C4-2B (cell line): ENCODE results near the gene PPP1CA.

Experiments
- ZFX ChIP-seq: fragments of 450-650 bp; IDR thresholded peaks from 2 replicates; pipeline ENCODE4 v1.6.1; 2017
- TF ChIP-seq, protein P1 (sequence below): fragments of 450-650 bp; conservative IDR thresholded peaks from 2 replicates; pipeline ENCODE4 v1.5.1; 2017; ENCODE audit warnings: mild to moderate bottlenecking

DNA sequence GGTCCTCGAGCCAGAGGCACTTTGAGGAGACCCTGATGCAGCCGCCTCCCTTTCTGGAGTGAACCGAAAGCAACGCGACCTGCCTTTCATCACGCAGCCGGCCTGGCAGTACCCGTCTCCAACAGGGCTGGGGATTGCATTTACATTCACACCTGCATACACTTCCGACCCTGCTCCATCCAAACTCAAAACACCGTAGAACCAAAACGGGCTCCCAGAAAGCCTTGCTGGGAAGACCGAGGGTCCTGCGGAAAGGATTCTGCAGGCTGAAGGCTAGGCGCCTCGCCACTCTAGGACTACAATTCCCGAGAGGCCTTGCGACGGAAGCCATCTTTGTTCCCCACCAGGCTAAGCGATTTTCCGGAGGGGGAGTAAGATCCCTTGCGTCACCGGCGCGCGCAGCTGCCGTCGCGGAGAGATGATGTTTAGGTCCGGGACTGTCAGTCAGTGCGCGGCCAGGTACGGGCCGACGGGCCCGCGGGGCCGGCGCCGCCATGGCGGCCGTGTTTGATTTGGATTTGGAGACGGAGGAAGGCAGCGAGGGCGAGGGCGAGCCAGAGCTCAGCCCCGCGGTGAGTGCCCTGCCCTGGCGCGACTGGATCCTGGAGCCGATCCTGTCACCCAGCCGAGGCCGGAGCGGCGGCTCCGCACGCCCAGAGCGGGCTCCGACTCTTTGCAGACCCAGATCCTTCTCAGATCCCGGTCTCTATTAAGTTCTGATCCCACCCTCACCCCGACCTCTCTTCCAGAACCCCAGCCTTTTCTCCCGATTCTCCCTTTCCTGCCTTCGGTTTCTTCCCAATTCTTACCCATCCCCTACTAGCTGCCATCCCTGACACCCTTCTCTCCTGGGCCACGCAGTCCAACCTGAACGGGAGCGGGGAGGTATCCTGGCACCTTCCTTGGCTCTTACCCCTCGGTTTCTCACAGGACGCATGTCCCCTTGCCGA is 26.7 kb upstream of the PPP1CA start, which contains the start of gene RPS6KB2:
- TF ChIP-seq, protein P1, sequence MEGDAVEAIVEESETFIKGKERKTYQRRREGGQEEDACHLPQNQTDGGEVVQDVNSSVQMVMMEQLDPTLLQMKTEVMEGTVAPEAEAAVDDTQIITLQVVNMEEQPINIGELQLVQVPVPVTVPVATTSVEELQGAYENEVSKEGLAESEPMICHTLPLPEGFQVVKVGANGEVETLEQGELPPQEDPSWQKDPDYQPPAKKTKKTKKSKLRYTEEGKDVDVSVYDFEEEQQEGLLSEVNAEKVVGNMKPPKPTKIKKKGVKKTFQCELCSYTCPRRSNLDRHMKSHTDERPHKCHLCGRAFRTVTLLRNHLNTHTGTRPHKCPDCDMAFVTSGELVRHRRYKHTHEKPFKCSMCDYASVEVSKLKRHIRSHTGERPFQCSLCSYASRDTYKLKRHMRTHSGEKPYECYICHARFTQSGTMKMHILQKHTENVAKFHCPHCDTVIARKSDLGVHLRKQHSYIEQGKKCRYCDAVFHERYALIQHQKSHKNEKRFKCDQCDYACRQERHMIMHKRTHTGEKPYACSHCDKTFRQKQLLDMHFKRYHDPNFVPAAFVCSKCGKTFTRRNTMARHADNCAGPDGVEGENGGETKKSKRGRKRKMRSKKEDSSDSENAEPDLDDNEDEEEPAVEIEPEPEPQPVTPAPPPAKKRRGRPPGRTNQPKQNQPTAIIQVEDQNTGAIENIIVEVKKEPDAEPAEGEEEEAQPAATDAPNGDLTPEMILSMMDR = no peak
- TF ChIP-seq ZFX = peak; percentile 87; the same call in 1 of the 2 replicates
